HG03571 (cell line): ENCODE results near the gene KASH5.

Source experiments
- ATAC-seq: cut with Tn5 transposase; IDR thresholded peaks from one replicate; pipeline ENCODE4 v1.9.1; 2021; ENCODE audit not compliant: unreplicated experiment

Gene KASH5

DNA sequence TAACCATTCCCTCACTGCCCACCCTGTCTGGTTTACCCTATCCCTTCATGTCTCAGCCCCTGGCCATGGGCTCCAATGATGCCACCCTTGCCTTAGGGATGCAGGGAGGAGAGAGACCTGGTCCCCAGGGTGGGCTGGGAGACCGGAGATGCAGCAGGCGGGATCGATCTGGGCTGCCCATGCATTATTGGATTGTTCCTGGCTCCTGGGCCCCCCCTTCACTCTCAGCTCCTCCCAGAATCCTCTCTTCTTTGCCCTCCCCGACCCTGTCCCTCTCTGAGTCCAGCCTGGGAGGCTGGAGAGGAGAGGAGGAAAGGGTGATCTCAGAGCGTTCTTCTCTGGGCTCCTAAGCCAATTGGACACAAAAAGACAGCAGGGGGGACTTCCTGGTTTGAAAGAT lies 5.8 kb downstream of the KASH5 start:
- ATAC-seq = no peak

DNA sequence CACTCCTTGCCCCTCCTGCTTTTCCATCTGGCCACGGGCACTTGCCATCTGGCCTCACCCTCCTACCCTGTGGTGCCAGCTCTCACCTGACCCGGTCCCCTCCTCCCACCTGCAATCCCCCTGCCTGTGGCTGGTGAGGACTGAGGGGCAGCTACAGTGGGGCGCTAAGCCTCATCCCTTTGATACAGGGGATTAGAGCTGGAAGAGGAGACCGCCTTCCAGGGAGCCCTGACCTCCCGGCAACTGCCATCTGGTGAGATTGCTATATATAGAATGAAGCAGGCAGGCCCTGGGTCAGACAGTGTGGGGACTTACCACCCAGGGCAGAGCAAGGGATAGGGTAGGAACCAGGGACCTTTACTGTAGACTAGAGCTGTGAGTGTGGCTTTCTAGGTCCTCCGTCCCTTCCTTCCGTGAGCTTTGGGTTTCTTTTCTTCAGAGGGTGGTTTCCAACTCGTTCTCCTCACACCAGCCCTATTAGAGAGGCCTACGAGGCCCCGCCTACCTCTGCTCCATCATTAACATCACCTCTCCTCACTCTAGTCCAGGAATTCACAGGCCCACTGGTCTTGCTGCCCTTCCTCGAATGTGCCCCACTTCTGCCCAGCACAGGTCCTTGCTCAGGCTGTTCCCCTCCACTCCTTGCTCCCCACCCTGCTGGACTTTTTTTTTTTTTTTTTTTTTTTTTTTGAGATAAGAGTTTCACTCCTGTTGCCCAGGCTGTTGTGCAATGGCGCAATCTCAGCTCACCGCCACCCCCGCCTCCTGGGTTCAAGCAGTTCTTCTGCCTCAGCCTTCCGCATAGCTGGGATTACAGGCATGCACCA lies 7.7 kb downstream of the KASH5 start:
- no peak for ATAC-seq

DNA sequence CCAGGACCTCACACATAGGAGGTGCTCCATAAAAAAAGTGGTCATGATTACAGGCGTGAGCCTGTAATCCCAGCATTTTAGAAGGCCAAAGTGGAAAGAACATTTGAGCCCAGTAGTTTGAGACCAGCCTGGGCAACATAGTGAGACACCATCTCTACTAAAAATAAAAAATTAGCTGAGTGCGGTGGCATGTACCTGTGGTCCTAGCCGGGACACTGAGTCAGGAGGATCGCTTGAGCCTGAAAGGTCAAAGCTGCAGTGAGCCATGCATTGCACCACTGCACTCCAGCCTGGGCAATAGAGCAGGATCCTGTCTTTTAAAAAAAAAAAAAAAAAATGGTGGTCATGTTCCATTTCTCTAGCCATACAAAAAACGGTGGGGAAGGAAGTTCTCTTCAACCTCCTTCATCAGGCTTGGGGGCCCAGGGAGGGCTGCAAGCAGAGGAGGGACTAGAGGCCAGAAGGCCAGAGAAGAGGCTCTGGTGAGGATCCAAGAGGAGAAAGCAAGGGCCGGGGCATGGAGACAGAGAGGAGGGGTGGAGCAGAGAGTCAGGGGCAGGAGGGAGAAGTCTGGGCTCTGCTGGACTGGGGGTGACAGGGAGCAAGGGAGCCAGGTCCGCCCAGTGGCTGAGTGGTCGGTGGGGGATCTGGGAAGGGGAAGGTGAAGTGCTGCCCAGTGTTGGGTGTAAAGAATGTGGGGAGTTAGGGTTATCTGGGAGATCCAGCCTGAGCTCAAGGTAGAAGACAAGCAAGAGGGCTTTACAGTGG lies 8.9 kb downstream of the KASH5 start:
- ATAC-seq = no peak

DNA sequence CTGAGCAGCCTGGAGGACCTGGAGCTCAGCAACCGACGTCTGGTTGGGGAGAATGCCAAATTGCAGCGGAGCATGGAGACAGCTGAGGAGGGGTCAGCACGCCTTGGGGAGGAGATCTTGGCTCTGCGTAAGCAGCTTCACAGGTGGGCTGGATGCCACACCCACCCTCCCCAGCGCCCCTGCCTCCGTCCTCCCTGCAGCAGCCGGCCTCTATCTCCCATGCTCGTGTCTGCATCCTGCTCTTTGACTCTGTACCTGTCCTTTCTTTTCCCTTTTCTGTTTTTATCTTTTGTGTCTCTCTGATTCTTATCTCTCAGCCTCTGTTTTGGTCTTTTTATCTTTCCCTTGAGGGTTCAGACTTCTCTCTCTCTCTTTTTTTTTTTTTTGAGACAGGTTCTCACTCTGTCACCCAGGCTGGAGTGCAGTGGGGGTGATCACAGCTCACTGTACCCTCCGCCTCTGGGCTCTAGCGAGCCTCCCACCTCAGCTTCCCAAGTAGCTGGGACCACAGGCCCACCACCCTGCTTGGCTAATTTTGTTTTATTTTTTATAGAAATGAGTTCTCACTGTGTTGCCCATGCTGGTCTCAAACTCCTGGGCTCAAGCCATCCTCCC lies 10.1 kb downstream of the KASH5 start:
- ATAC-seq = no peak

DNA sequence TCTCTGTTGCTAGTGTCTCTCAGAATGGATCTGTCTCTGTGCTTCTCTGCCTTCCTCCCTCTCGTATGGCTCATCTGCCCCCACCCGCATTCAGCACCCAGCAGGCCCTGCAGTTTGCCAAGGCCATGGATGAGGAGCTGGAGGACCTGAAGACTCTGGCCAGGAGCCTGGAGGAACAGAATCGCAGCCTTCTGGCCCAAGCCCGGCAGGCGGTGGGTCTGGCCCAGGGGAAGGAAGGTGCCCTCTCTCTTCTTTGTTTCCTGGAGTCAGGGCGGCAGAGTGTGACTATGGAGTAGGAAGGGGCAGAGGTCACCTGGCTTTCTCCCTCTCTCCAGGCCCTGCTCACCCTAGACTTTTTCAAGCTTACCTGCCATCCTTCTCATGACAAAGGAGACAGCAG lies 10.9 kb downstream of the KASH5 start:
- ATAC-seq = no peak

DNA sequence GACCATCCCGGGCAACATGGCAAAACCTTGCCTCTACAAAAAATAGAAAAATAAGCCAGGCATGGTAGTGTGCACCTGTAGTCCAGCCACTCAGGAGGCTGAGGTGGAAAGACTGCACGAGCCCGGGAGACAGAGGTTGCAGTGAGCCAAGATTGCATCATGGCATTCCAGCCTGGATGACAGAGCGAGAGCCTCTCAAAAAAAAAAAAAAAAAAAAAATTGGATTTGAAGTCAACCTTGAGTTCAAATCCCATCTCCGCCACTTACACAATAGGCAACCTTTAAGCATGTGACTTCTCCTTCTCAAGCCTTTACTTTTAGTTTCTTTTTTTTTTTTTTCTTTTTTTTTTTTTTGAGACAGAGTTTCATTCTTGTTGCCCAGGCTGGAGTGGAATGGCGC lies 12.0 kb downstream of the KASH5 start:
- ATAC-seq = no peak

DNA sequence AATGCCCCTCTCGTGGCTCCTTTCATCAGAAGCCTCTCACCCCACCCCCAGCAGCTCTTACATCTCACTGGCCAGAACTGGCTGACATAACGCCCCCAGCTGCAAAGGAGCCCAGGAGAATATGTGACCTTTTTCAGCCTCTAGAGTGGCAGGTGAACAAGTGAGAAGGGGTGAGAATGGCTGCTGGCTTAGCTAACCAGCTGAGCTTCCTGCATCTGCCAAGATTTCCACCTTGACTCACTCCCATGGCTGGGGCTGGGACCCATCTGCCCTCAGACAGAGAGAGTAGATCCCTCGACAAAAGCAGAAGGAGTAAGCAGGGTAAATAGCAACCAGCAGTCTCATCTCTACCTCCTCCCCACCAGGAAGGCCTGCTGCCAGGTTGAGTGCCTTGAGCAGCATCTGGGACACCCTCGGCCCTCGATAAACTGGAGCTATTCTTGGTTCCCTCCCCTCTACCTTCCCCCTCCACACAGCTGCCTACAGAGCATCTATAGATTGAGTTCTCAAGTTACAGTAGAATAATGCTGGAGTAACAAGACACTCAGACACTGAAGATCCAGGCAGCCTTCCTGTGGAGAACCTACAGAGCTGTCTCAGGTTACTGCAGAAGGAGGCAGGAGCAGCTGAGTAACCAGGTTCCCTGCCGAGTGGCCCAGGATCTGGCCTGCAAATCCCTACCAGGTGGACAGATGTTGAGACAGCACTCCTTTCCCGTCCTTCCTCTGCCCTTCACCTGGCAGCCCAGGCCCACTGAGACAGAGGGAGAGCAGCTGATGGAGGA lies 15.5 kb downstream of the KASH5 start:
- no peak for ATAC-seq

DNA sequence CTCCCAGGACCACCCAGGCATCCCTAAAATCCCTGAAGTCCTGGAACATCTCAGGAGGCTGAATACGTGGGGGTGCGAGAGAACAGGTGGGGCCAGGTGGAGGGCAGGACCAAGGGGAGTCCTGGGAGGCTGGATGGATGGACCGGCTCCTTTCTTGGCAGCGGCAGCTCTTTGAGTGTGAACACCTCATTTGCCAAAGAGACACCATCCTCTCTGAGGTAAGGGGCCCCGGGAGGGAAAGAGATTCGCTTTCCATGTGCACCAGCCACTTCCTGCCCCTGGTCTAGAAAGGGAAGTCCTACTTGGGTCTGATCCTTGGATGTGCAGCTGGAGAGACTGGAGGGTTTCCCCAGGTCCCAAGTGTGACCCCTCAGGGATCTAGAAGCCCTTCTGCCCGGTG lies 19.0 kb downstream of the KASH5 start:
- no peak for ATAC-seq

DNA sequence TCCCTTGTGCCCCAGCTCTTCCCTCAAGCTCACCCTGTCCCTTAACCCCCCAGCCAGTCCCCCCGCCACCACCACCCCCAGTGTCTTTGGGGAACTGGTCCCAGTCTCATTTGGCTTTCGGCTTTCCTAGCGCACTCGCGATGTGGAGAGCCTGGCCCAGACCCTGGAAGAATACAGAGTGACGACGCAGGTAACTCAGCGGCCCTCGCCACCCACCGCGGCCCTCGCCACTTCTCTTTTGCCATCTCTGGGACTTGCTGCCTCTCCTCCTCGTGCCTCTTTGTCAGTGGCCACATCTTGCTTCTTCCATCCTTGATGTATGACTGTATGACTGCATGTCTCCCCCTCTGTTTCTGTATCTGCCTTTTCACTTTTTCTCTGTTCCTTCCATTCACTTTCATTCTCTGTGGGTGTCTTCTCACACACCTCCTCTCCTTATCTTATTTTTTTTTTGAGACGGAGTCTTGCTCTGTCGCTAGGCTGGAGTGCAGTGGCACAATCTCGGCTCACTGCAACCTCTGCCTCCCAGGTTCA lies 19.5 kb downstream of the KASH5 start:
- no peak for ATAC-seq

DNA sequence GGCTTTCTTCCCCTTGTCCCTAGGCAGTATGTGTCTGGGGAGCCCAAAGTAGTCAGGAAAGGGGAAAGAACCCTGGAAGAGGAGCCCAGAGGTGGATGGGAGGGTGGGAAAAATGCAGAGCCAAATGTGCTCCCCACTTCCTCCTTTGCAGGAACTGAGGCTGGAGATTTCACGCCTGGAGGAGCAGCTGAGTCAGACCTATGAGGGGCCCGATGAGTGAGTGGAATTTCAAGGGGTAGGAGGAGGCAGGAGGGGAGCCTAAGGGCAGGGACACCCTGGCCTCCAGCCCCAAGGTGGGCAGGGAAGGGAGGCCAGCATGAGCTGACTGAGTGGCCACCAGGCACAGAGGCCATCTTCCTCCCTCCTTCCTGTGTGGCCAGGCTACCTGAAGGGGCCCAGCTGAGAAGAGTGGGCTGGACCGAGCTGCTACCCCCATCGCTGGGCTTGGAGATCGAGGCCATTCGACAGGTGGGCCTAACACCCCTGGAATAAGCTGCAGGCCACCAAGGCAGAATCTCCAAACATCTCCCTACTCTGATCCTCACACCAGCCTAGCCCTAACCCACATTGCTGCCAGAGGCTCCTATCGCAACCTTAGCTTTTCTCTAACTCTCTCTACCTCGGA lies 20.9 kb downstream of the KASH5 start:
- ATAC-seq = no peak

DNA sequence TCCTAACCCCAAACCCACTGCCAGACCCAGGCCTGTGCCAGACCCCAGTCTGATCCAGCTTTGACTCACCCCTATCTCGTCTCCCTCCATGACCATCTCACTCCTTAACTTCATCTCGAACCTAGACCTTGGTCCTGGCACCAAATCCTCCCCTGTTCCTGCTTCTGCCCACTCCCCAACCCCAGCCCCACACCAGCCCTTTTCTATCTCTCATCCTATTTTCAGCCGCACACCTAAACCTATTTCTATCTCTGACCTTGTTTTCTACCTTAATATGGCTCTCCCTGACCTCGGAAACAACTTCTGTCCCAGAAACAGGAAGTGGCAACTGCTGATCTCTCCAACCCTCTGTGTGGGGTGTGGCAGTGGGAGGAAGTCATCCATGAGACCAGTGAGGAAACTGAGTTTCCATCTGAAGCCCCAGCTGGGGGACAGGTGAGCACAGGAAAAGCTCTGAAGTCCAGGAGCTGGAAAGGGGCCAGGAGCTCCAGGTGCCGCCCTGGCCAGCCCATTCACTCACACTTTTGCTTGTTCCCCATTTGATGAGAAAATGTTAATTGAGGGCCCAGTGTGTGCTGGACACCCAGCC lies 21.5 kb downstream of the KASH5 start:
- no peak for ATAC-seq

DNA sequence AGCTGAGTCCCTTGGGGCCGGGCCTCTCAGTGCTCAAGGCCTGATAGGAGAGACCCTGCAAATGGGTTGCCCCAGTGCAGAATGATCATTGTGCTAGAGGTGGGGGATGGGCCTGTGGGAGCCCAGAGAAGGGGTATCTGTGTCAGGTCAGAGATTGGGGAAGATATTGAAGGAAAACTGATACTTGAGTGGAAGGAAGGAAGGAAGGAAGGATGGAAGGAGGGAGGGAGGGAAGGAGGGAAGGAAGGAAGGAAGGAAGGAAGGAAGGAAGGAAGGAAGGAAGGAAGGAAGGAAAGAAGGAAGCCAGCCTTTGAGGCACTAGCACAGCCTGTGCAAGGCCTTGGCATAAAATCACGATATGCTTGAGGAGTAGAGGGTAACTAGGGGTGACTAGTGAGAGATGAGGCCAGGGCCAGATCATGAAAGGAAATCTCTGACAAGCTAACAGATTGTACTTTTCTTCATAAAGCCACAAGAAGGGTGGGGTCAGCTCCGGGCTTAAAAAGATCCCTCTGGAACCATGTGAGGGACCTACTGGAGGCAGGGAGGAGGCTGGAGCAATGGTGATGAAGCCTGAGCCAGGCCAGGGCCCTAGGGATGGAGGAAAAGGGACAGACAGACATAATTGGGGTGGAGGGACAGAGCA lies 23.8 kb downstream of the KASH5 start:
- ATAC-seq = no peak

DNA sequence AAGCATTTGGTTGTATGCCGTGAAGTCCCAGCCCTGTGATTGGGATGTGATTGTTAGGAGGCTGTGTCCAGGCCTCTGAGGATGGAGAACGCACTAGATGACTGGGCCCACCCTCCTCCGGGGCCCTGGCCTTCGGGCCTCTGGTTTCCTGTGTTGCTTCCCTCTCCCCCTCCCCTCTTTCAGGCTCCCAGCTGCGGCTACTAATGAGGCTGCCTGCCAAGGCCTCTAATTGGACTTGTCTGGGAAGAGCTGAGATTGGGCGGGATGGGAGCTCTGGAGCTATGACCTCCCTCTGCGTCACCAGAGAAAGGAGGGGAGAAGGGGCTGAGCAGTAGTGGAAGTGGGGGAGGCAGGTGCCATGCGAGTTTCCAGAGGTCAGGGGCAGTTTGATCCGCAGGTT lies 25.3 kb downstream of the KASH5 start:
- ATAC-seq = no peak

DNA sequence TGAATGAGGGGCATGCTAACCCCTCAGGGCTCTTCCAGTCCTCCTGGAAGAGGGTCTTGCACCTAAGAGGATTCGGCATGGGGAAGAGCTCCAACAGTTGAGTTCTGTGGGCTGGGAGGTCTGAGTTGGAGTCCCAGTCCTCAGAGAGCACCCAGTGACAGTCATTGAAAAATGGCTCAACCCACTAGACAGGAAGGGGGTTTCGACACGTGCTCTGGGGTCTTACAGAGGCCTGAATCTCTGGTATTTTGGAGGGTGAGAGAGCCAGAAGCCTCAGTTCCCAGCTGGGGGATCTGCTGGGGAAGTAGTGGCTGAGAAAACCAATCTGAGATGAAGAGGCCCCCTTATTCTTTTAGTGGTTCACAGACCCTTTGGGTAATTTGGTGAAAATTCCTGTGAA lies 26.2 kb downstream of the KASH5 start:
- no peak for ATAC-seq

DNA sequence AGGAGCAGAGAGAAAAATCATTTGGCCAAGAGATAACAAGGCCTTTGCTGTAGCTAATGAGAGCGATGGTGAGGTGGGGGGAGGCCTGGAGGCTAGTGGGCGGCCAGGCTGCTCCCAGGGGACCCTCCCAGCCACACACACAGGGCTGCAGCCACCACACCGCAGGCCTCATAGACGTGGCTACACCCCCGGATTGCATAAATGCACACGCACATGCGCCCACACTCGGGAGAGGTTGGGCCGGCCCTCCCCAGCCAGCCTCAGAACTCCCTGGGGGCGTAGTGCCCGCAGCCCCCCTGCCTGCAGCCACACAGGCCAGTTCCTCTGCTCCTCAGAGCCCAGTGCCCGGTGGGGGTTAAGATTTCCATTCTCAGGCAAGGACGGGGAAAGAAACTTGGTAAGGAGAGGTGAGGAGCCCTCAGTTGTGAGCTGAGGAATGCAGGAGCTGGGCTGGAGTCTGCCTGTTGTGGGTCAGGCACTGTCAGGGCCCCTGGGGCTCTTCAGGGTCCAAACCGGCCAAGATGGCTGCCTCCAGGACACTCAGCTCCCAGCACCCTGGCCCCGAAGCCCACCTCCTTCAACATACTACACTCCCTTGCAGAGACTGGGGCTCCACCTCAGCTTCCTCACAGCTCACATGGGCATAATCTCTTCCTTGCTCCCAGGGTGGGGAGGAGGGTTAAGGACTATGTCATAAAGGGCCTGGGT lies 27.2 kb downstream of the KASH5 start:
- ATAC-seq = no peak

DNA sequence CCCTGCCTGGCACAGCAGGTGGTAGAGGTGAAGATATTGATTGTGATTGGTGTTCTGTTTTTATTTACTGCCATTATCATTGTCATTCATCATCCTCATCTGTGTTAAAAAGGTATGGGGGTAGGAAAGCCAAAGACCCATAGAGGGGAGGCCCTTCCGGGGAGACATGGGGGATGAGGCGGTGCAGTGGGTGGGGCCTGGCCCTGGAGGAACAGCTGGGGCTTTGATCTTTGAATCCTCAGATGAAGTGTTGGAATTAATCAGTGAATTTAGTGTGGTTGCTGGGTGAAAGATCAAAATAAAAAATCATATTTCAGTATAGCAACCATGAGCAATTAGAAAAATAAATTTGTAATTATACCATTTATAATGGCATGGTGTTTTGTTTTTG lies 27.8 kb downstream of the KASH5 start:
- ATAC-seq = no peak

DNA sequence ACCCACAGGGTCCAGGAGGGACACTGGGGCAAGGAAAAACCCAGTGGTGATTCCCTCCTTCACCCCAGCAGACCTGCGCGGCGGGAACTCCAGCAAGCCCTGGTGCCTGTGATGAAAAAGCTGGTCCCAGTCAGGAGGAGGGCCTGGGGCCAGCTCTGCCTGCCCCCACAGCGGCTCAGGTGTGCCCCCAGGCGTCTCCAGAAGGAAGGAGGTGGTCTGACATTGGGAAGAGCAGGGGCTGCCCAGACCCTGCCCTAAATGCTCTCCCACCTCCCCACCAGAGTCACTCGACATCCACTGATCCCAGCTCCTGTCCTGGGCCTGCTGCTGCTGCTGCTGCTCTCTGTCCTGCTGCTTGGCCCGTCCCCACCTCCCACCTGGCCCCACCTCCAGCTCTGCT lies 29.0 kb downstream of the KASH5 start:
- no peak for ATAC-seq

DNA sequence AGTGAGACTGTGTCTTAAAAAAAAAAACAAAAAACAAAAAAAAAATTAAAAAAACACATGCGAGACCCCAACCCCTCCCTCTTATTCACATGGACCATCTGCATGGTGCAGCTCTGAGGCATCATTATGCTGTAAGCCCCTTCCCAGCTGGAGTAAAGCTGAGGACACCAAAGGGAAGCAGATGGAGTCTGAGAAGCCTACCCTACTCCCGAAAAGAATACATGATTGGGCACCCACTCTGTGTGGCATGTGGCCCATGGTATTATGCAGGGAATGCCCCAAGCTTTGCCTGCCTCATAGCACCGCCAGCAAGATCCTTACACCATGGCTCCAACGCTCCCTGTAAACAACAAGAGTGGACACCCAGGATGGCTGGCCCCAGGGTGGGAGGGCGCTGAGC lies 30.5 kb downstream of the KASH5 start:
- no peak for ATAC-seq

DNA sequence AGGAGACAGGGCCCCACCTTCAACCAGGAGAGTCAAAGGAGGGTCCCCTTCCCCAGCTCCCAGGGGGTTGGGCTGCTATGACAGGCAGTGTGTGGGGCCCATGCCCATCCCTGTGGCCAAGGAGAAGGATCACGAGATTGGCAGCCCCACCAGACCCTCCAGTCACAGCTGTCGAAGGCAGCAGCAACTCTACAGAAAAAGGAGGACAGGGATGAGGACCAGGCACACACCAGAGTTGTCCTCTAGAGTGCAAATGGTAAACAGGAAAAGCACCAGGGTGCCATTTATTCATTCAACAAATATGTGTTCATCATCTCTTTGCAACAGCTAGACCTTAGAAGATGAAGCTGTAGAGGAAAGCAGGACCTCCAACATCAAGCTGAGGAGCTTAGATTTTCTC lies 31.1 kb downstream of the KASH5 start:
- ATAC-seq = no peak
